Chondrocyte (in vitro differentiated cells): ENCODE measurements around the gene CENPN. TPM values are rescaled to one million over a fixed set of nuclear protein-coding genes. Genes with fewer than 3 reads are reported as not detected.
A peak's percentile ranks its signal among the peaks of the same experiment; 100 is the strongest.

Source experiments
- DNase-seq: peaks from one replicate; pipeline ENCODE4 v3.0.0; 2021; ENCODE audit warnings: mixed read lengths, low spot score
- H3K27ac Mint-ChIP-seq: one replicate; pipeline ENCODE4 v1.8.0; 2021; ENCODE audit warnings: mild to moderate bottlenecking, moderate library complexity, mixed read lengths; ENCODE audit not compliant: unreplicated experiment
- H3K27me3 Mint-ChIP-seq: 2 replicates; pipeline ENCODE4 v1.8.0; 2021; ENCODE audit warnings: low read depth, mixed read lengths
- H3K36me3 Mint-ChIP-seq: 2 replicates; pipeline ENCODE4 v1.8.0; 2021; ENCODE audit warnings: low read depth, mixed read lengths
- H3K4me1 Mint-ChIP-seq: 2 replicates; pipeline ENCODE4 v1.8.0; 2021; ENCODE audit warnings: low read depth, mild to moderate bottlenecking, mixed read lengths
- H3K4me3 Mint-ChIP-seq: one replicate; pipeline ENCODE4 v1.8.0; 2021; ENCODE audit warnings: mild to moderate bottlenecking, moderate library complexity, mixed read lengths; ENCODE audit not compliant: unreplicated experiment
- H3K9me3 Mint-ChIP-seq: 2 replicates; pipeline ENCODE4 v1.8.0; 2021; ENCODE audit warnings: low read depth, mixed read lengths
- CTCF ChIP-seq: fragments of 200-600 bp; sonication (generic); IDR thresholded peaks from 2 replicates; pipeline ENCODE4 v1.5.0; 2021; ENCODE audit warnings: antibody characterized with exemption, mild to moderate bottlenecking, moderate library complexity
- total RNA-seq: library from RNA; stranded (reverse); gene quantifications from 3 replicates; pipeline ENCODE4 v1.2.1, GENCODE V29; 2021

Gene CENPN
- total RNA-seq, 1 donor from 2014 or later, result 10.8 TPM

GRCh38 chr16:80994451-80994850 is 12.6 kb upstream of the CENPN start:
- Mint-ChIP-seq H3K27me3 (no peaks in the 10 kb centered on the region), H3K4me3 (no peak overlapping the region), H3K27ac (peak overlapping the region; percentile 91), H3K4me1 (peaks cover 30% of the 10 kb centered on the region), H3K36me3 (peaks cover 3% of the 10 kb centered on the region), H3K9me3 (no peaks in the 10 kb centered on the region)
- no peak for DNase-seq
- TF ChIP-seq CTCF, result no peak

GRCh38 chr16:80996688-80997138 is 10.3 kb upstream of the CENPN start:
- Mint-ChIP-seq H3K36me3 (peaks cover 2% of the 10 kb centered on the region), H3K27ac (no peak overlapping the region), H3K4me1 (peaks cover 30% of the 10 kb centered on the region), H3K4me3 (no peak overlapping the region), H3K9me3 (no peaks in the 10 kb centered on the region), H3K27me3 (no peaks in the 10 kb centered on the region)
- no peak for TF ChIP-seq CTCF
- DNase-seq, result no peak

- Mint-ChIP-seq H3K27ac (no peak overlapping the region), H3K9me3 (no peaks in the 10 kb centered on the region), H3K36me3 (peaks cover 2% of the 10 kb centered on the region), H3K4me1 (peaks cover 30% of the 10 kb centered on the region), H3K4me3 (no peak overlapping the region), H3K27me3 (no peaks in the 10 kb centered on the region)
- TF ChIP-seq CTCF, result no peak
- no peak for DNase-seq
These were observed 9.7 kb upstream of the CENPN start for GRCh38 chr16:80997139-80997798.

- H3K36me3 Mint-ChIP-seq, result no peaks in the 10 kb centered on the region
- no peak overlapping the region for H3K4me3 Mint-ChIP-seq
- H3K9me3 Mint-ChIP-seq, result no peaks in the 10 kb centered on the region
- DNase-seq, result no peak
- H3K27ac Mint-ChIP-seq, result no peak overlapping the region
- peaks cover 23% of the 10 kb centered on the region for H3K4me1 Mint-ChIP-seq
- H3K27me3 Mint-ChIP-seq, result no peaks in the 10 kb centered on the region
- TF ChIP-seq CTCF, result no peak
These were observed 8.9 kb upstream of the CENPN start for GRCh38 chr16:80997964-80998620.

- H3K36me3 Mint-ChIP-seq, result no peaks in the 10 kb centered on the region
- peaks cover 33% of the 10 kb centered on the region for H3K4me1 Mint-ChIP-seq
- TF ChIP-seq CTCF, result no peak
- no peak overlapping the region for H3K4me3 Mint-ChIP-seq
- no peaks in the 10 kb centered on the region for H3K27me3 Mint-ChIP-seq
- DNase-seq, result no peak
- no peaks in the 10 kb centered on the region for H3K9me3 Mint-ChIP-seq
- no peak overlapping the region for H3K27ac Mint-ChIP-seq
These were observed 6.1 kb upstream of the CENPN start for GRCh38 chr16:81000873-81001272.
